GM18907 (cell line): ENCODE results near the gene MYO1B.

Source experiments
- ATAC-seq: cut with Tn5 transposase; IDR thresholded peaks from one replicate; pipeline ENCODE4 v1.9.1; 2021; ENCODE audit warnings: mild to moderate bottlenecking, moderate library complexity; ENCODE audit not compliant: unreplicated experiment

The MYO1B gene

DNA sequence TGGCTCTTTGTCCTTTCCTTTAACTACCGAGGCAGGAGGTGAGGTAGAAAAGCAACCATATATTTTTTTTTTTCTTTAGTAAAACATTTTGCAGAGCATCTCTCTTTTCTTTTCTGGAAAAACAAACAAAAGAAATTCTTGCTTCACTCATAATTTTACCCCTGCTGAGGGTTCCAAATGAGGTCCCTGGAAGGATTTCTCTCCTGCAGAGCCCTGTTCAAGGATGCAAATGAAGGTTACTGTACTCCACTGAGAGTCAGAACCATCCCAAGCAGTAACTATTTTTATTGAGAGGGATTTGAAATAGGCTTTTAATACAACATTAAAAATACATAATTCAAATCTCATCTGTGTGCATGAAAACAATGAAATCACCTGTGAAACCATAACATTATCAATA lies 19.5 kb upstream of the MYO1B start:
- no peak for ATAC-seq

DNA sequence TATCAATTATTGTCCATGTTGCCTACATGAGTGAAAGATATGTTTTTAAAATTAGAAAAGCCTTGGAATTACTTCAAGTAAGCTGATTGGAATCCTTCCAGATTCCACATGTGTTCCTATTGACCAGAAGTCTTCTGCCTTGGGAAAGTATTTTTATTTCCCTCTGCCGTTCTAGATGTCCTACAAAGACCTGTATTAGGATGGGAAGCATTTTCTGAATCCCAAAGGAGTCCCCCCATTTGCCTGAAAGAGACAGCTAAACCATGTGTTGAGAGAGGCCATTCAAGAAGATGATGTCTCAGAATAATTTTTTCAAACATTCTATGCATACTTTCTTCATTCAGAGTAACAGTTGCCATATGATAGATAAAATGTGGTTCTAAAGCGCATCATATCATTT lies 19.0 kb upstream of the MYO1B start:
- ATAC-seq: no peak

DNA sequence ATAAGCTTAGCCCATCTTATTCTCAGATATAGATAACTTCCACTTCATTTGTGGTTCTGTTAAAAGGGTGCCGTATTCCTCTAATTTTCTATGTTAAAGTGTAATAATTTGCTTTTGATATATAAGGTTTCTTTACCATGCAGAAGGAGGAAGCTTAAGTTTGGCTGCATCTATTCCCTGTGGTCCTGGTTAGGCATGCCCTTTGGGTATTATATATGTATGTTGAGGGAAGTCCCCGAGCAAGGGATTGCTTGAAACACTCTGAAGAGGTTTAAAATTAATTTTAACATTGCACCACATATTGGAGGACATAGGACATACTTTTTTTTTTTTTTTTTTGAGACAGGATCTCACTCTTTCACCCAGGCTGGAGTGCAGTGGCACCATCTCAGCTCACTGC lies 16.9 kb upstream of the MYO1B start:
- no peak for ATAC-seq

DNA sequence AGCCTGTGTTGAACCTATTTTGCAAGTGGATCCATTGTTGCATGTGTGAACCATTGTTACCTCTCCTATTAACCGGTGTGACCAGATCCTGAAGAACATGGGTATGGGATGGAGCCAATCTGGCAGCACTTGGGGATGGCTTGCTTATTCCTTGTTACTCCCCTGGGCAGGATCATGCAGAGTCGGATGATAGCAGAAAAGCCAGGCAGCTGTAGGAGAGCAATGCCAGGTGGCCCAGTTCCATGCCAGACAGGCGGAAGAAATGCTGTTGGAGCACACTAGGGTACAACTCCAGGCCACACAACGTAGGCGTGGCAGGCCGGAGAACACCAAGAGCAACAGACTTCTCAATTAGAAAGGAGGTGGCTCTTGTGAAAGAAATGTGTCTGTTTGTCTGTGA lies 16.3 kb upstream of the MYO1B start:
- no peak for ATAC-seq

DNA sequence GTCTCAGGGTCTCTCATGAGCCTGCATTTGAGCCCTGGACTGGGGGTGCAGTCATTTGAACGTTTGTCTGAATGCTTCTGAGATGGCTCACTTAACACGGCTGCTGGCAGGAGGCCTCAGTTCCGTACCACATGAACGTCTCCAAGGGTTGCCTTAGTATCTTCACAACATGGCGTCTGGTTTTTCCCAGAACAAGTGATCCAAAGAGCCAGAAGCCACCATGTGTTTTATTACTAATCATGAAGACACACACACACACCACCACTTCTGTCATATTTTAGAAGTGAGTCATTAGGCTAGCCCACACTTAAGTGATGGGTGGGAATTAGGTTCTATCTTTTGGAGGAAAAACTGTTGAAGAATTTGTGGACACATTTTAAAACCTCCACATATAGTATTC lies 15.0 kb upstream of the MYO1B start:
- no peak for ATAC-seq

DNA sequence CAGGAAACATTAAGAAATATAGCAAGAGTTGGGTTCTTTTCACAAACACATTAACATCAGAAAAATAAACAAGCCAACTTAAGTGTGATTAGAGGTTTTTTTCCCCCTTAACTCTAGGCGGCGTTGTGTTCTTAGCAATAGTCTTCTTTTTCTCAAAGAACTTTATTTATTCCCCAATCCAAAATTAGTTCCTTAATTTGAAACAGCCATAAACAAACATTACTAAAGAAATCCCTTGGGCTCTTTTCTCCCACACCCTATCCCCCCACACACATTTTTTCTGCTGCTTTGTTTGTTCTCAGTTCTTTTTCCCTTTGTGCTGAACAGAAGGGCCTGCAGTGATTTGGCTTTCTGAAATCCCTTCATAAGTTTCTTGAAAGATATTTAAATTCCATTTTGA lies 13.2 kb upstream of the MYO1B start:
- ATAC-seq: no peak

DNA sequence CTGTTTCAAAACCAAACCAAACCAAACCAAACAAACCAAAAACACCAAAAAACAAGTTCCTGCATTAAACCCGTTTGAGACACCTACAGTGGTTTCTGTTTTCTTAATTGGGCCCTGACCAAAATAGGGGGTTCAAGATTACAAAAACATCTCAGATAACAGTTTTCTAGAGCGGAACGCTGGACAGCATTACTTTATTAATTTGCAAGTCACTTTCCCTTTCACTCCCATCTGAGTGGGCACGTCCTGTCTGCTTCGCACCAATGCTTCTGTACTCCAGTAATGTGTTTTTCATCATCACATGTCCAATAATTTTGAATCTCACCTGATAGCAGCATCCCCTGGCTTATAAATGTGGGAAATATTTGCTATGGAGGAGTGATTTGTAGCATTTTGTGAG lies 11.7 kb upstream of the MYO1B start:
- no peak for ATAC-seq

DNA sequence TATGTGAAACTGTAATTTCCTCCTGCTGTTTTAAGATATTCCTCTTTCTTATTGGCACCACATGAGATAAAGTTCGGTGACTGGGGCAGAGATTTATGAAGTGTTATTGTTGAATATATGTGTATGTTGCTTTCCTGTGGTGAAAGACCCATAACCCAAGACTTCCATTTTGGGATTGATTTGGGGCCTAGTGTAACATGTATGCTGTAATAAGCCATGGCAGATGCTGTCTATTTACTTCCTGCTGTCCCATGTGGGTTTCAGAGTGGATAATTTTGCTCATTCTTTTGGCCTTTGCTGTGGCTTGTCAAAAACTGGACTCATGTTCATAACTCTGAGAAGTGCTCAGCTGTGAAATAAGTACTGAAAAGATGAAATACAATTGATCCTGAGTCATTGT lies 10.8 kb upstream of the MYO1B start:
- ATAC-seq: no peak

DNA sequence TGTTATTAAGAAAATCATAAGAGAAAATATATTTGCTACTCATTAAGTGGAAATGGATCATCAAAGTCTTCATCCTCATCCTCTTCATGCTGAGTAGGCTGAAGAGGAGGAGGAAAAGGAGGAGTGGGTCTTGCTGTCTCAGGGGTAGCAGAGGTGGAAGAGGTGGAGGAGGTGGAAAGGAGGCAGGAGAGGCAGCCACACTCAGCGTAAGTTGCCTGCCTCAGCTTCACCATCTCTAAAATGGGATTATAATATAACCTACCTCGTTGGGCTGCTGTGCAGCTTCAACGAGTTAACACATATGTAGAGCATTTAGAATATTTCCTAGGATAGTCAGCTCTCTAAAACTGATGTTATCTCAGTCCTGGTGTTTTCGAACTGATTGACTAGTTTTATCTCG lies 4.3 kb upstream of the MYO1B start:
- ATAC-seq: no peak

DNA sequence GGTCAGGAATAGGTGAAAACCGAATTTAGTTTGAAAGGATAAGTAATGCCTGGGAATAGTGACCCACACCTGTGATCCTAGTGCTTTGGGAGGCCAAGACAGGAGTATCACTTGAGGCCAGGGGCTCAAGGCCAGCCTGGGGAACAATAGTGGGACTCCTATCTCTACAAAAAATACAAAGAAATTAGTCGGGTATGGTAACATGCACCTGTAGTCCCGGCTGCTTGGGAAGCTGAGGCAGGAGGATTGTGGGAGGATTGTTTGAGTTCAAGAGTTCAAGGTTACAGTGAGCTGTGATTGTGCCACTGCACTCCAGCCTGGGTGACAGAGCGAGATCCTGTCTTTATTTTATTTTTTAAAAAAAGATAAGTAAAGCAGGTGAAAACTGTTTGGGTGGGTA lies 3.8 kb upstream of the MYO1B start:
- ATAC-seq: no peak

DNA sequence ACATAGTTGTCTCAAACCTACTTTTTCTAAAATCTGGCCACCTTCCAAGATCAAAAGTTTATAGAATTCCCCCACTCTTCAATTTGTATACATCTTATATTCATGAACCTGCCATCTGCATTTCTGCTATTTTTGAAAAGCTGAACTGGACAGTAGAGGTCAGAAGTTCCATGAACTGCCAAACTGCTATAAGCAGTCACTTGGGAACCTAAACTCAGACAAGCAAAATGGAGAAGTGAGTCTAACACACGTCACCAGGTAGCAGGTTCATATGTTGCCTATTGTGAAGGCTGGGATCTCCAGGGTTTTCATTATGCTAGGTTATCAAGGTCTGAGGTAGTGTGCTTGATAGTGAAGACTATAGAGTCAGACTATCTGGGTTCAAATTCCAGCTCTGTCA lies 2.0 kb upstream of the MYO1B start:
- no peak for ATAC-seq

DNA sequence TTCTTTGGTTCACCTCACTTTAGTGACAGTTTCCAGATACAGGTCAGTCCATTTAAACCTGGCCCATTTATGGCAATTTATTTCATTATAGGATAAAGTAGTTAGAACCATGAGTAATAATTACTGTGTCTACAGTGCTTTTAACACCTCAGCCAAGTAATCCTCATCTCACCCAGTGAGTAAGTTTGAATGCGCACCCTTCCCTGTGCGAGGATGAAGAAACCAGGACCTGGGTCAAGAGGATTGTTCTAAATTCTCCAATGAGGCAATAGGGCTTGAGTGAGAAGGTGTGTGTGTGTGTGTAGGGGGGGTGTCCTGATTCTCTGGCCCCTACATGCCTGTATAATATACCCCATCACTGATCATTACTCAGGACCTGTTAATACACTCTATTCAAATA lies 854 bp upstream of the MYO1B start:
- ATAC-seq: no peak

DNA sequence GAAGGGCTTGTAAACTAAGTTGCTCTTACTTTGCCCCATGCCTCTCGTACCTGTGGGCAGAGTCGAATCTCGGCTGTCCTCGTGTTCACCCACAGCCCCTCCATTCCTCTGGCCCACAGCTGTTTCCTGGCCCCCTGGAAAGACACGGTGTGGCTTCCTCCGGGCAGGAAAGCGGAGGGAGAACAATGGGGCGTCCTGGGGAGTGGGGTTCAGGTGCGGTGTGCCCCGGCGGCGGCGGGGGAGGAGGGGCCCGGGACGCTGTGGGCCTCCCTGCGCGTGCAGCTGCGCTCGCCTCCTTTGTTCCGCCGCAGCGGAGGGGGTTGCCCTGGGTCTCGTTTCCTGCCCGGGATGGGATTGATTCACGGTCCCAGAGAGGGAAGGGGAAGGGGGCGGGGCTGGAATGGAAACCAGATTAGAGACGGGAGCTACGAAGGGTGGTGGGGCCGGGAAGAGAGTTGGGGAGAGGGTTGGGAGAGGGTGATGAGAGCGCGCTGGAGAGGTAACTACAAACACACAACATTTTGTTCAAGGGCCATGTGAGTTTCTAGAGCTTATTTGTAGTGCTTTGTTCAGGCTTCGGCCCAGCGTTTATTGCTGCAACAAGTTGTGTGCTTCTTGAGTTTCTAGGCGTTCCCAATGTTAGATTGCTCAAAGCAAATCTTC lies 796 bp downstream of the MYO1B start:
- ATAC-seq: no peak

DNA sequence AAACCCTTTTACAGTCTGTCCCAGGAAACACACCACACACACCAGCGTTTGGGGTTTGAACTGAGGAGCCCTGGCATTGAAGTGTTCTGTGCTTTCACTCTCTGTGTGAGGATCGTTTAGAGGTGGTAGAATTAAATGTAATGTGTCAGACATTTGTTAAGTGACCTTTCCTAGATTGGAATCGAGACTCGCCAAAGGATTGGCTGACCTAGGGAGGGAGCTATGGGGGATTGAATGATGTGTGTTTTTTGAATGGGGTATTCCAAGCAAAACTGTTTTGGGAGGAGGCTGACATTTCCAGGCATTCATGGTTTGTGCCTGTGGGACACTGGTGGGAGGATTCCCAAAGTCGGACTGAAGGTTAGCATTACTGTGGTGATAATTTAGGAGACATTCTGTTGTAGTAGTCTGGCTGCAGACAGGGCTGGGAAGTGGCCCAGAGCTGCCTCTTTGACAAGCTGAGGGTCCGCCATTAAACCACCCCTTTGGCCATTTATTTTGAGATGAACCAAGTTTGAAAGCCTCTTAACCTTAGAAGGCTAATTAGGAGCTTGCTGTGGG lies 1.7 kb downstream of the MYO1B start:
- no peak for ATAC-seq

DNA sequence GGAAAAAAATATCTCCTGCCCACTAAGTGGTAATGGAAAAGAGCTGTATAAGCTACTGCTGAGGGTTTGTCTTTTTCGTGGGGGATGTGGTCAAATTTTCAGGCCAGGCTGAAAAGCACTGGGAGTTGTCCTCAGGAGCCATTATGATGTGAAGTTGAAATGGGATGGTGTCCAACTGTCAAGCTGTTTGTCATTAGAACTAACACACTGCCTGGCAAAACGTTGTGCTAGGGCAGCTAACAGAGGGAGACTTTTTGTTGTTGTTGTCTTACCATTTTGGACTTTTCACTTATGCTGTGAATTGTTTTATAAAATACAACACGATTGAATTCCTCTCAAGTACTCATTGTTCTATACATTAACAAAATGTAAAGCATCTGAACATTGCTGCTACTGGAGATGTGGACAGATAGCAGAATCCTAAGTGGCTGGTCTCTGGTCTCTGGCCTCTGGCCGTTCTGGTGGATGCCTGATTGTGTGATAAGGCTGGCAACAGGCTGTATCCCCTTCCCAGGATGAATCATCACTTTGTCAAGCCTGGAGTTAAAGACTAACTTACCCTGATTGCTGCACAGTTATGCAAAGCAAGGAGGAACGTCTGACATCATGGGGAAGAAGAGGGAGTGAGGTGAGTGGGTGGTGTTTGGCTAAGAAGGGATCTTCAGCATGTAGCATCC lies 2.3 kb downstream of the MYO1B start:
- peak; percentile 61 for ATAC-seq

DNA sequence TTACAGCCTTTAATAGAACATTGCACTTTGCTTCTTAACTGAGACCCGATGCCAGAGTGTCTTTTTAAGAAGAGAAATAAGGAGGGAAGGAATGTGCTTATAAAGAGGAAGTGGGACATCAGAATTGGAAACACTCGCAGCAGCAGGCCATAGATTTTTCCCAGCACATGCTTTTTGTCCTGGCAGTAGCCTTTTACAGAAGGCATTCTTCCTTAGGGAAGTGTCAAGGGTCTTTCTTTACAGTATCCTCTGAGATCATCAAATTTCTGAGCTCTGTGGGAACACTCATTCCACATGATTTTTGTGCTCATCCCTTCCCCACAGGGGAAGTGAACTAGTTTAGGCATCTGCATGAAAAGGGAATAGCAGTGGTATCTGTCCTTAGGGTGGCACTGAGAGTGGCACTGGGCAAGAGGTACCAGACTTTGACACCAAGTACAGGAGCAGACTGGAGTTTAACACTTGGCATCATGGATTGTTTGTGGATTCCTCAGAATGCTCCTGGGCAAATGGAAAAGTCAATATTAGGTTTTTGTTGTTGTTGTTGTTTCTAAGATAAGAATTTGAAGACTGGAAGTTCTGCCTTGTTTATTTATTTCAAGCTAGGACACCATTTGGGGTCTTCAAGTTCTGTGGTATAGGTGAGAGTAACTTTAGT lies 4.1 kb downstream of the MYO1B start:
- ATAC-seq: no peak

DNA sequence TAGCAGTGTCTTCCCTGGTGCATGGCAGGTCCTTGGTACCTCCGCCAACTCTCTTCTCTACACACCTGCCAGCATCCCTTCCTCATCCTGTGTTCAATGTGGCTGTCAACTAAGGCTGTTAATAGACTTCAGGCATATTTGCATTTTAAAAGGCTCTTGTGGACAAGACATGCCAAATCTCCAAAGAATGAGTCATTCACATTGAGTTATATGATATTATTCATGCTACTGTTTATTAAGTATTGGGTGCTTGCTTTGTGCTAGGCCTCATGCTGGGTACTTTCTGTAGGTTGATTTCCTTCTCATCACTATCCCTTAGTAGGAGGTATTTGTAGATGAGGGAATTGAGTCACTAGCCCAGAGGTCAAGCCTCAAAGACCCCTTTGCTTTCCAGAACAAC lies 5.2 kb downstream of the MYO1B start:
- no peak for ATAC-seq

DNA sequence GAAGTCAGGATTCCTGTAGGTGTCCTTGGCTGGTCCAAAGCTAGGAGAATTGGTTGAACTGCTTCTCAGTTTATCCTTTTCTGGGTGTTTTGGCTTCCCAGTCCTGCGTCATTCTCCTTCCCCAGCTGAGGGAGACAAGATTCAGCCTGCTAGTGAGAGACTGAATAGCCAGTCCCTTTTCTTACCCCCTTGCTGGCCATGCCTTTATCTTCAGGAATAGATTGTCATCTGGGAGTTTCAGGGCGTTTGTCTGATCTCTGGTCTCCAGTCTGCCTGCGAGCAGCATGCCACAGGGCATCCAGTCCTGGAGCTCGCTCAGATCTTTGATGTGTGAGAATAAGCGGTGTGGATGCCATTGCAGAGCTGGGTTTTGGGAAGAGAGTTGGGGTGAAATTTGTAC lies 5.8 kb downstream of the MYO1B start:
- no peak for ATAC-seq

DNA sequence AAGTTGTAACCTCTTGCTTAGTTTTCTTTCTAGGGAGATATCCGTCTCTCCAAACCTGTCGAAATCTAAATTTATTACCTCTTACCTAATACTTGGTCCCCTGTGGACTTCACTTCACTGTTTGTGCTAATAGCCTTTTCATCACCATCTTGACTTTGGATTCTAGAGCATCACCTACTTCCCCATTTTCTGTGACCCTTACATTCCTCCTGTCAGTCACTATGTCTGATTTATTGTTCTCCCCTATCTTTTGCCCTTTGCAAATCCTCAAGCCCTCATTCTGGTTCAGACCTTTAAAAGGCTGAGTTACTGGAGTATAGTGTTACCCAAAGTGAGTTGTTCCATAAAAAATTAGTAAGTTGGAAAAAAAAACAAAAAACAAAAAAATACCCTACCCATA lies 7.5 kb downstream of the MYO1B start:
- ATAC-seq: no peak

DNA sequence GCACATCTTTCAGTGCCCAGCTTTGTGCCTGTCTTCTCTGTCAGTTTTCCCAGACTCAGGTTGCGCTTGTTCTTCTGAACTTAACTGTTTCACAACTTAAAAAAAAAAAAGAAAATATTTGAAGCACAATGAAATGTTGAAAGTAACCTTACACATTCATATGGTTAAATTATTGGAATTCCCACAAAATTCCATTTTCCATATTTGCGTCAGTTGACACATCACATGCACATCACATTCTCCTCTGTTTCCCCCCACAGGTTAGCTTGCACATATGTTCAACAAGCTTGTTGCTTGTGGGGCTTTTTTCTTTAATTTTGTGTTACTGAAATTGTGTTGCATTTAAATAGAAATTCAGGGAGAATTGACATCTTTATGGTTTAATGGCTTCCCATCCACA lies 8.3 kb downstream of the MYO1B start:
- ATAC-seq: no peak

DNA sequence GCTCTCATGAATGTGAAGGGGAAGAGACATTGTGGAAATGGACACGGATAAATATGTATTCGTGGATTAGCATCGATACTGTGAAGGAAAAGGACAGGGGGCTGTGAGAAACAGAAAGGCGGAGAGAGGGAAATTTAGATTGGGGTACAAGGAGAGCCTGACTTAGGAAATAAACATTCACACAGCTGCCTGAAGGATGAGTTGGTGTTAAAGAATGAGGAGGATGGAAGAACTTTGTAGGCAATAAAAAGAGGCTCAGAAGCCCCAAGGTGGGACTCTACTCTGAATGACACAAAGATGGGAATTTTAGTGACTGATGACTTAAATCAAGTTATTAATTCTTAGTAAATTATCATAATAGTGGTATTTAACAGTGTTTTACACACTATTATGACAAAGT lies 10.1 kb downstream of the MYO1B start:
- no peak for ATAC-seq

DNA sequence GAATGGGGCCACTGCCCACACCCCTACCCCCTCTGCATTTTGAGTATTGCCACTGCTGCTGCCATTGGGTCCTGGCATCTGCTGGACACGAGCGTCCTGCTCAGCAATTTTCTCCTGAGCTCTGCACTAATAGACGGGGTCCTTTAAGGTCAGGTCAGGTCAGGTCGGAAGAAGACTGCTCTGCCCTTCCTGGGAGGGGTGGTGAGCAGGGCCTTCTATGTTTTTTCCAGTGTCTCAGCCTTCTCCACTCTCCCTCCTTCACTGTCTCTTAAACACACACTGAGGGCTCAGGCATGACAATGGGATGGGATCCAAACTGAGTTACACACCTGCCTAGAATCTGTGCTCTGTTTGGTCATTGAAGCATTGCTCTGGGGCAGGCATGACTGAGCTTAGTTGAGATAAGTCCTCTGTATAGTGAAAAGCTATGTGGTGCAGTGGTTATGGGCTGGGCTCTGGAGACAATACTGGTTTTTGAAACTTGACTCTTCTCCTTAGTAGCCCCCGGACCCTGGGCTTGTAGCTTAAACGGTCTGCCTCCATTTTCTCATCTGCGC lies 10.6 kb downstream of the MYO1B start:
- ATAC-seq: no peak
